Kidney glomerular epithelial cell (primary cell): ENCODE measurements around the gene PLEKHA7.
"Not testable (repeated sequence)": the region's sequence is repeated elsewhere in the genome, so short reads cannot be mapped to it uniquely, and the experiment has no call there.

ENCODE experiments used
- DNase-seq: peaks from one replicate; lab custom pipeline; 2025; lab: John Stamatoyannopoulos, UW

PLEKHA7 gene

GRCh38 chr11:16880184-16880801 is 133.9 kb downstream of the PLEKHA7 start:
- DNase-seq = no peak

DNA sequence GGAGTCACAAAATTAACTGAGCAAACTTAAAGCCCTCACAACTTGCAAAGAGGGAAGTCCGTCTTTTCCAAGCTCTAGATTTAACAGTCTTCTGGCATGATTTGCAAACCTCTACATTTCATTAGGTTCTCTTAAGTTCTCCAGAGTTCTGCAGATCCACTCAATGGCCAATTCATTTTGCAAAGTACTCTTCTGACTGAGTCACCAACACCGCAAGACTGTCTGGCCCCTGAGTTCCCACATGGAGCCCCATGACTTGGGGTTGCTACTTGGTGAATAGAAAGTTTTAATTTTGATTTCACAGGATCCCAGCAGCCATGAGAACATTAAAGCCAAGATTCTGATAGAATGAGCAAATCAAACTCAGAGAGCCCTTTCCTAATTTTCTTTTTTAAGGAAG is 134.5 kb downstream of the PLEKHA7 start:
- DNase-seq = no peak

GRCh38 chr11:16876837-16877236 is 137.4 kb downstream of the PLEKHA7 start:
- no peak for DNase-seq

DNA sequence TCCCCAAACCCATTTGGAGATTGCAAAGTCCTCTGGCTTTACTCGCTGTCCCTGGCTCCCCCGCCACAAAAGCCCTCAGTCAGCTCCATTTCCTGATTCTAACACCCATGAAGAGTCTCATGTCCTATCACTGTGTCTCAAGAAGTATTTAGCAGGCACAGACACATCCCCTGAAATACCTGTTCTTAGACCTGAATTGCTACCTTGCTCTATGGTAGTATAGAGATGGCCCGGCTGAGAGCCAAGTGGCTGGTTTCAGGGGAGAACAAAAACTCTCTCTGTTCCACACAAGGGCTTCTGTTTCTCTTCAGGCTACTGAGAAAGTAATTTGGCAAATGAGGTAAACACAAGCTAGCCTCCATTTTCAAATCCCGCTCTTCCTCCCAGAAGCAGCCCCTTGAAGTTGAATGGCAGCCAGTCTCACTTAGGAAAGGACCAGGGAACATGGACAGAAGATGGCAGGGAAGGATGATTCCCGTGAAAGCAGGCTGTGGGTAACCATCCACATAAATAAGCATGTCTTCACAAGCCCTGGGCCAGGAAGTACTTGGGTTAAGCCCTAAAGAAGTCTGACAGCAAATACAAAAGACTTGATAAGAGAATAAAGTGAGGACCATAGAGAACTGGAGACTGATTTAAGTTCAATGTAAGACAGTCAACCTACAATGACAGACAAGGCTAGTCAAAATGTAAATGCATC is 138.0 kb downstream of the PLEKHA7 start:
- no peak for DNase-seq

GRCh38 chr11:16874275-16874975 is 139.8 kb downstream of the PLEKHA7 start:
- DNase-seq = no peak

- DNase-seq = no peak
Measured at GRCh38 chr11:16873289-16873688, 140.9 kb downstream of the PLEKHA7 start.

GRCh38 chr11:16871368-16871767 is 142.8 kb downstream of the PLEKHA7 start:
- DNase-seq = no peak

DNA sequence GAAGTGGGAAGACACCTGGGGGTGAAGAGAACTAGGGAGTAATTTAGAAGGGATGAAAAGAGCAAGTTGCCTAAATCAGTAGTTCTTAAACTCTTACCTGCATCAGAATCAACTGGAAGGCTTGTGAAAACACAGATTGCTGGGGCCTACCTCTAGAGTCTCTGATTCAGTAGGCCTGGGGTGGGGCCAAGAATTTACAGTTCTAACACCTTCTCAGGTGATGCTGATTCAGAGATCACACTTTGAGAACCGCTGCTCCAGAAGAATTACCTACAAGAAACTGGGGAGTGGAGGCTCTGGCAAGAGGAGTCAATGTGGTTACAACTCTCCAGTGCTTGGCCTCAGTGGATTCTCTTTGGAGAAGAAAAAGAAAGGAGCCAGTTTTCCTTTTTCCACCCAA is 147.1 kb downstream of the PLEKHA7 start:
- DNase-seq = no peak

- DNase-seq = not testable (repeated sequence)
Measured at GRCh38 chr11:16864428-16864827, 149.8 kb downstream of the PLEKHA7 start.

DNA sequence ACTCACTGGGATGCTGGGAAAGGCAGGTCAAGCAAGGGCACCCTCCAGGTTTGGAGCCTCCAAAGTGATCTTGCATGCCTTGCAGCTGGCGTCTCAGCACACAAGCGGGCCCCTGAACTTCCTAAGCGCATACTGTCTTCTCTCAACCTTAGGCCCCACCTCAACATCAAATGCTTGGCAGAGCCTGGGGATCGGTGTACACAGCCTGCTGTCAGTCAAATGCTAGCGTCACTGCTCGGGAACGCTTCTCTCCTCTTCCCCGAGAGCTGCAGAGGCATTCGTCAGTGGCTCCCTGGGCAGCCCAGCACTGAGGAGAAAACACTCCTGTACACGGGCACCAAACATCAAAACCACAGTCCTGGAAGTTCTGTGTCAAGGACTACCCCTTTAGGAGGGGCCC is 150.8 kb downstream of the PLEKHA7 start:
- DNase-seq = no peak

- DNase-seq = no peak
Measured at GRCh38 chr11:16862726-16863125, 151.5 kb downstream of the PLEKHA7 start.

GRCh38 chr11:16861862-16862261 is 152.4 kb downstream of the PLEKHA7 start:
- no peak for DNase-seq

DNA sequence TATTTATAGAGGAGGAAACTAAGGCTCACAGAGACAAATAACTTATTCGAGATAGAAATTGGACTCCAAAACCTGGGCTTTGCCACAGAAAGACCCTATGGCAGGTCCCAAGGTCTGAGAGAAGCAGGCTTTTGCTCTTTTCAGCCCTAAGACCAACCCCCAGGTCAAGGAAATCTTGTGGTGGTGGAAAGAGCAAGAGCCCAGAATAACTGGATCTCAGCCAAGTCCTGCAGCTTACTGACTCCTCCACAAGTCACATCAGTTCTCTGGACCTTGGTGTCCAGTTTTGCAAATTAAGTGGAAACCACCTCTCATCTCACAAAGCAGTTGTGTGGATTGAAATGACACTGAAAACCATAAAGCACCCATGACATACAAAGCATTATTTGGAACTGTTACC is 153.6 kb downstream of the PLEKHA7 start:
- DNase-seq = no peak

- DNase-seq = no peak
Measured at GRCh38 chr11:16859651-16860050, 154.6 kb downstream of the PLEKHA7 start.

DNA sequence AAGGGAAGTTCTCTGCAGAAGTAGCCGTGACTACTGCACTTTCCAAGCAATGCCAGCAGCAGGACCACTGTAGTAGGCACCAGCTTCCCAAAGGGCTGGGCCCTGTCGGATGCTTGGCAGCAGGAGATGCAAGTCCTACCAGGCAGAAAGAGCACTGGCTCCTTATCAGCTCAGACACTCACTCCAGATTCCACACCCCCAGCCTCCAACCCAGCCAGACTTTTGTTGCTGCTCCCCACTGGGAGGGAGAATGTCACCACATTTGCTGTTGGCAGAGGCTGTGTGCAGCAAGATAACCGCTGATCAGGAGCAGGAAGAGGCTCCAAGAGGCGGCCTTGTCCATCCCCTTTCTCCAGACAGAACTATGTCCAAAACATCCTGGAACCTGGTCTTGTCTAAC is 157.0 kb downstream of the PLEKHA7 start:
- no peak for DNase-seq

GRCh38 chr11:16856022-16856471 is 158.2 kb downstream of the PLEKHA7 start:
- no peak for DNase-seq

DNA sequence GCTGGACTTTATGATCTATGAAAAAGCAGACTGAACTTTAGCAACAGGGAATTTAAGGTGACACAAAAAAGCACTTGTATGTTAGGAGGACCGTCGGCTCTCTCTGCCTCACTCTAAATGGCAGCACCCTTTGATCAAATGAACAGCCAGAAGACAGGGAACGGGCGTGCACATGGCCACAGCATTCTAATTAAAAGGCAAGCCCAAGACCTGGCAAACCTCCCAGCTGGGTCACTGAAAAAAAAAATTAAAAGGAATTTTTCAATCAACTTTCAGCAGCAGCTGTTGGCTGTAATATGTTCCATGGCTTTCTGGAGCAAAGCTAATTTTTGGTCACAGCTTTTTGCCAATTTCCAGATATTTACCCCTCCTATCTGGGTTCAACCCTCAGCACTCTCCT is 159.2 kb downstream of the PLEKHA7 start:
- DNase-seq = no peak

DNA sequence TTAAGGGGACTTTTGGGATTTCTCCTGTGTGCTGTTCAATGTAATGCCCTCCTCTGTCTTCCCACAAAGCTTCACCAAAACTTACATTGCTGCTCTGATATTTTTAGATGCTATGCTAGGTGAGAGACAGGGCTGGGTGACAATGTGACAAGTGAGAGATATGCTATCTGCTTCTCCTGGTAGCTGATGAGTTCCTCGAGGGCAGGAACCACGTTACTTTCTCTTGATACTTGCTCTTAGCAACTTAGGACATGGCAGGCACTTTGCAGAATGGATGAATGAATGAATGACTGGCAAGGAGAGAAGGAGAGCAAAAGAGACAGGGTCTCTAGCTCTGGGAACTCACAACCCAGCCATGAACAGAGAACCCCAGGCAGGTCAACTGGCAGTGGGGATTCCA is 160.4 kb downstream of the PLEKHA7 start:
- DNase-seq = no peak

GRCh38 chr11:16853266-16853665 is 160.9 kb downstream of the PLEKHA7 start:
- no peak for DNase-seq

- DNase-seq = no peak
Measured at GRCh38 chr11:16846305-16846704, 167.9 kb downstream of the PLEKHA7 start.

- no peak for DNase-seq
Measured at GRCh38 chr11:16844268-16844771, 169.9 kb downstream of the PLEKHA7 start.

DNA sequence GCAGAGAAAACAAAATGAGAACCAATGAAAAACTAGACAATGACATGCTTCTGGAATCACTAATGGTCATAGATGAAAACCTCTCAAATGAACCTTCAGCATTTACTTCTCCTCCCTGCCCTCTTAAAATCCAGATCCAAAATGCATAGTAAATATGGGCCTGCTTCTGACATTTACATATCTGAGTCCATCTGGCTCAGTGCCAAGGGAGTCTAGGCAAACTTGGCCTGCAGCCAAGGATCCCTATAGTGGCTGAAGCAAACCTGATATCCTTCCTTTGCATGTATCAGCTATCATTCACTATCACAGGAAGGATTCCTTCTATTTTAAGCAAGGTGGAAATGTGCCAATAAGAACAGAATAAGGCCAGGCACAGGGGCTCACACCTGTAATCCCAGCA is 170.9 kb downstream of the PLEKHA7 start:
- no peak for DNase-seq

- DNase-seq = no peak
Measured at GRCh38 chr11:16841984-16842383, 172.2 kb downstream of the PLEKHA7 start.
